ENCODE data around the gene TAAR6.
"Not testable (repeated sequence)": the region's sequence is repeated elsewhere in the genome, so short reads cannot be mapped to it uniquely, and the experiment has no call there.

Gene TAAR6

GRCh38 chr6:132570221-132570777 lies at the start of gene TAAR6:
TSS of gene TAAR6 (plus strand) at chr6:132570322. CDS start at chr6:132570322, 0 bp downstream.
- DNase-seq = no peak

- DNase-seq = no peak
Measured at GRCh38 chr6:132520953-132521352, 49.2 kb upstream of the TAAR6 start.

- DNase-seq = no peak
Measured at GRCh38 chr6:132524646-132525045, 45.5 kb upstream of the TAAR6 start.

DNA sequence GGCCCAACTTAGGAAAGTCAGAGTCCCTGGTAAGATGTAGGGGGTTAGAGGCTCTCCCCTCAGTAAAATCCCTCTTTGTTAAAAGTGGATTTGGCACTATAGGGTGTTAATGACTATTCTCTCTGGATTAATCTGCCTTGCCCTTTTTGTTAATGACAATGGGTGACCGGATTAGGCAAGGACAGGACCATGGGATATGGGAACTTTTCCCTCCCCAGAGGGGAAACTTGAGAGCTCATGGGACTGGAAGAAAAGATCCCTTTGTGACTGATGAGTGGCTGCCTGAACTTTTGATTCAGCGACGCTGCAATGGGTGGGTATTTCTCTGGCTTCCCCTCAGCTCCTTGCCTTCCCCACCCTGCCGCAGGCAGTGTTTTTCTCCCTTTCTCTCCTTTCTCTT lies 44.3 kb upstream of the TAAR6 start:
- DNase-seq = no peak

- no peak for DNase-seq
Measured at GRCh38 chr6:132526461-132526860, 43.7 kb upstream of the TAAR6 start.

DNA sequence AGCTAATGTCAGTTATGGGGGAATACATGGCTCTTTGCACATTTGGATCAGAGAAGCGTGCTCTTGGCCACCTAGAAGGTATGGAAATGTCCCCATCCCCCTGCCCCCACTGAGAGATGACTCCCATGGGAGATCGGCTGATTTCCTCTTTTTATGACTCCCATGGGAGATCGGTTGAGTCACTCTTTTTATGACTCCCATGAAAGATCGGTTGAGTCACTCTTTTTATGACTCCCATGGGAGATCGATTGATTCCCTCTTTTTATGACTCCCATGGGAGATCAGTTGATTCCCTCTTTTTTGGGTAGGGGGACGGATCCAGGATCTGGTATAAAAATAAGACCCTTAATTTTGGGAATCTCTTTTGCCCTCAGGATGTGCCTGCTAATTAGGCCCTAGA lies 42.3 kb upstream of the TAAR6 start:
- DNase-seq = no peak

DNA sequence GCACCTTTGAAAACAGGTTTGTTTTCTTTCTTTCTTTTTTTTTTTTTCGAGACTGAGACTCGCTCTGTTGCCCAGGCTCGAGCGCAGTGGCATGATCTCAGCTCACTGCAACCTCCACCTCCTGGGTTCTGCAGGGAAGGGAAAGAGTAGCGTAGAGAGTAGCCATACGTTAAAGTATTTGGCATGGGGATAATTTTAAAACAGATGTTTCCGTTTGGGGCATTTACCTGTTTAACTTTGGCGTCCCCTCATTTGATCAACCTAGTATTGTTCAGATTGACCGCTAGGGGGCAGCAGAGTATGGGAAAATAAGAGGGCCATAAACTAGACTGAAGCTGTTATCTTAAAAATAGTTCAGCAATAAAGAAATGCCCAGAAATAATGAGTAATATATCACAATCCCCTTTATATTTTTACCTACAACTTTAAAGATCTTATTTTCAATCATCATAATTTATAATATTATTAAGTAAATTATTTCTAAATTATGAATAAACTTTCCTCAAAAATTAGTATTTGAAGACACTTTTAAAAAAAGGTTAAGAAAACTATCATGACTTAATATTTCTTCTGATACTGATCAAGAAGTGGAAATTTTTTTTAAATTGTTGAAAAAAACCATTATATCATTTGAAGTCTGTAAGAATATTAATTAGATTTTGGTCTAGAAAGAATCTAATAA lies 39.7 kb upstream of the TAAR6 start:
- DNase-seq = peak; percentile 66 to 83

- not testable (repeated sequence) for DNase-seq
Measured at GRCh38 chr6:132534546-132534945, 35.6 kb upstream of the TAAR6 start.

DNA sequence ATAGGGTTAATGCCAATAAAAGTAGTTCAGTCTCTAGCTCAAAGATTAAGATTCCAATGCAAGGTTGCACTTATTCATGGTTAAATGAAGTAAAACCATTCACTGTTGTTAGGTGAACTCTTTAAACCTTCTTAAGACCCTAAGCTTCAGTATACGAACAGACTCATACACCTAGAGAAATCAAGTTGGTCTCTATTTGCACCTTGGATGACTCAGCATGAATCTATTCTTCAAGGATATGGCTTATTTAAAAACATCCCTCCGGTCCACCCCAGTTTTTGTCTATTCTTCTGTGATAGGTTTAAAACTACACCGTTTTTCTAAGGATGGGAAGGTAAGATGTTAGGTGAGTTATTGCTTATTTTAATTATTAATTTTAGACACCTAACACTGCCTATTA lies 33.0 kb upstream of the TAAR6 start:
- DNase-seq = no peak

DNA sequence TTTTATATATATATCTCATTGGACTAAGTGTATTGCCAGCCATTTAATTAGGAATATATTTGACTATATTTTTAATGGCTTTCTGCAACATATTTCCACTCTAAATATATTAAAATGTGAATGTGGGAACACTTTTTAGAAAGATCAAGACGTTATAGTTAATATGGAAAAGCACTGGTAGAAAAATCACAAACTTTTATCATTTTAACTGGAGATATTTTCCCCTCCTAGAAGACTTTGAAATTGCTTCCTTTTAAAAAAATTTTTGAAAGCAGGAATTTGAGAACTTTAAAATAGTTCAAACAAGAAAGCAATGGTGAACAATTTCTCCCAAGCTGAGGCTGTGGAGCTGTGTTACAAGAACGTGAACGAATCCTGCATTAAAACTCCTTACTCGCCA lies 32.1 kb upstream of the TAAR6 start, which contains the start of gene TAAR9:
TAAR9 (plus strand) TSS at position 301 of the 400 bp plus-strand sequence; CDS start at position 314, 13 bp downstream.
- no peak for DNase-seq

- DNase-seq = no peak
Measured at GRCh38 chr6:132544826-132545225, 25.3 kb upstream of the TAAR6 start.

GRCh38 chr6:132548746-132549463 lies 21.2 kb upstream of the TAAR6 start:
- no peak for DNase-seq

DNA sequence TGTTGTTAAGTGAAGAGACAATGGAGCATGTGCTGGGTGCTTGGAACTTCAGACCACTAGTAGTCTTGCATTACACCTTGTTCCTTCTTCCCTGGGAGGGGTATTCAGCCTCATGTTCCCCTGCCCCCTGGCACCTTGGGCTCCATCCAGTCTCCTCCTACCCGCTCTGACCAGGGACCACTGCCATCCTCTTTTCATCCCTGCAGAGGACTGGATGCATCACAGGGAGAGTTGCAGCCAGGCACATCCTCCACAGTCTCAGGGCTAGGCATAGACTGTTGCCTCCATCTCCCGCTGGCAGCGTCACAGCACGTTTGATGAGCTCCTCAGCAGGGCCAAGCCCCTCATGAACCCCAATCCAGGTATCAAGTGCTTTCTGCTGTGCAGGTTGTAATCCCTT lies 18.9 kb upstream of the TAAR6 start:
- no peak for DNase-seq

DNA sequence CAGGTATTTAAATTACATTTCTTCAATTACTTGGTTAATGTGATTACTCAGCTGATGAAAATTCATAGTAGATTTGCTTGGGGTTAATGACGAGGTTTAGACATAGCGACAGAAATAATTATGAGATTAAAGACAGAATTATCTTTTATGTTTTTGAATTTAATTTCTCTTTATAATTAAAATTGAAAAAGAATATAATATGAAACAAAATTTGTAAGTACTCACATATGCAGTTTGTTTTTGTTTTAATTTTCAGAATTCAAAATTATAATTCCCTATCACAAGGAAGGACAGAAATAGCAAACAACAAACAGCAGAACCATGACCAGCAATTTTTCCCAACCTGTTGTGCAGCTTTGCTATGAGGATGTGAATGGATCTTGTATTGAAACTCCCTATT lies 17.8 kb upstream of the TAAR6 start, which contains the start of gene TAAR8:
TAAR8 (plus strand) TSS at position 301 of the 400 bp plus-strand sequence; CDS start at position 322, 21 bp downstream.
- no peak for DNase-seq

GRCh38 chr6:132560087-132560486 lies 10.0 kb upstream of the TAAR6 start:
- not testable (repeated sequence) for DNase-seq

- no peak for DNase-seq
Measured at GRCh38 chr6:132566404-132566803, 3.7 kb upstream of the TAAR6 start.

DNA sequence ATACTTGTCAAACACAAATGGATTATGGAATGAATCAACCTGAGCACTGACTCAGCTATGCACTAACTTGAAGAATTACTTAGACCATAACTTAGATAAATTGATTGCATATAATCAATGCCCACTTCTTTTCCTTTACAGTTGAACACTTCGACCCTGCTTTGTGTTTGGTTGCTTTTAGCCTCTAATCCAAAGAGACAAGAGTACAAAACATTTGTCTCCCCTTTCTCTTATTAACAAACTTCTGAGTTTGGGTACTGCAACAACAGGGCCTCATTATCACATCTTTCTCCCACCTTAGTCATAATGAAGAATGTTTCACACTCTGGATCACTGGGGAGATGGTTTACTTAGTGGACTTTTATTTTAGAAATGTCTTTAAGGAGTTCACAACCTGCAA lies 2.6 kb upstream of the TAAR6 start:
- DNase-seq = no peak

DNA sequence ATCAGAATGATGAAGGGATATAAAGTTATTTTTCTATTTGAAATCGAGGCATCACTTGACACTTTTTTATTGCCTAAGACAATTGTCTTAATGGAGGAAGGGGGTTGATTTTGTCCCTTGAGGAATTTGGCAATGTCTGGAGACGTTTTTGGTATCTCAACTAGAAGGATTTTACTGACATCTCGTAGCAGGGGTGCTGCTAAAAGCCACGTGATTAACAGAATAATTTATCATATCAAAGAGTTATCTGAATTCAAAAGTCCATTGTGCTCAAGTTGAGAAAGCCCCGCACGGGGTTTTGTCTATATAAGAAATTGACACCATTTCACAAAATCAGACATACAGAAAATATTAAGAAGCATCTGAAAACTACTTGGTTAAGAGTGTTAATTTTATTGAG lies 1.5 kb upstream of the TAAR6 start:
- no peak for DNase-seq

DNA sequence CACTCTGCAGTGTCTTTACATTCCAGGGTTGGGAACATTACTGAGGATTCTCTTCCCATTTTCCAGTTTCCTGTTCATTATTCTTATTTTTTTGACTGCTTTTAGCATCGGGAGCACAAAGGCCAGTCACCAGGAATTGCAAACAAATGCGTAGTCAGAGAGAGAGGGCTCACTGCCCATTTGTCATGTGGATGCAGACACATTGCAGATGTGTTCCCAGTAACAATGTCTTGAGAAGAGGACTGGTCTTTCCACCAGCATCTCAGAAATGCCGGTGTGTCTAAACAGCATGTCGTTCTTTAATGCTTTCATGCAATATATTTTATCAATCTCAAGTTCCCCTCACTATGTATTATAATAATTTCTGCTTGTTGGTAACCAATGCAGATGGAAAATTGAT lies 952 bp upstream of the TAAR6 start:
- no peak for DNase-seq

DNA sequence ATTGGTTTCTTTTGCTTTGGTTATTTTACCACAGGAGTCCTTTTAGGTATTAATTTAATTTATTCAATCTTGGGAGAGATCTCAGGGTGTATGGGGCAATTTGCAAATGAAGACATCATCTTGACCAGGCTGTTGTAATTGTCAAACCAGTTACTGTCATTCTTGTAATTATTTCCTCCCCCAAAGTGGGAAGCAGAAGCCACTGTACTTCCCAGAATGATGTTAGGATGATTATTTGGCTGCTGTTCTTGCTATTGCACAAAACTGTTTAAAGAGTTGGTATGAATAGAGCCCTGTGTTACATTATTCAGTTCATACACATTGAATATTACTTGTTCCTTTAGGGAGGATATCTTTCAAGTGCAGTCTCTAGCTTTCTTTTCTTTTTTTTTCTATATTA lies 1.7 kb downstream of the TAAR6 start:
- no peak for DNase-seq

GRCh38 chr6:132584698-132585097 lies 14.6 kb downstream of the TAAR6 start:
- DNase-seq = no peak

GRCh38 chr6:132587424-132587823 lies 17.3 kb downstream of the TAAR6 start:
- no peak for DNase-seq

- no peak for DNase-seq
Measured at GRCh38 chr6:132589454-132589853, 19.3 kb downstream of the TAAR6 start, which contains the start of gene TAAR5. TSS of gene TAAR5 (minus strand) at chr6:132589741. CDS start at chr6:132589686, 55 bp downstream.

DNA sequence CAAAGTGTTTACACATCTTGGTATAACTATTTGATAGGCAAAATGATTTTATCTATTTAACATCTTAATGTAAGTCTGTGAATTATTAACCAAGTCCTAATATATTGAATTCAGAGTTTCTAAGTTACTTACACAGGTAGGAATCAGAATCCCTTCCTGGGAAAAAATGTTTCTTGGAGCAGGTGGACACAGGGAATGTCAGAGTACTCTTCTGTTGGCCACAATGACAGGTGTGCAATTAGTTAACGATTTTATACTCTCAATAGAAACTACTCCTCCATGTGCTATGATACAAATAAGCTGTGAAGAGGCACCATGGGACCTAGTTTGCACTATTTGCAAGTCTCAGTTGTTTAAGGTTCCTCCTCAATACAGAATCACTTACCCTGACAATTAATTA lies 20.2 kb downstream of the TAAR6 start:
- no peak for DNase-seq
